ENCODE results near the gene RUSF1.
A peak's percentile ranks its signal among the peaks of the same experiment; 100 is the strongest.

RUSF1 gene

DNA sequence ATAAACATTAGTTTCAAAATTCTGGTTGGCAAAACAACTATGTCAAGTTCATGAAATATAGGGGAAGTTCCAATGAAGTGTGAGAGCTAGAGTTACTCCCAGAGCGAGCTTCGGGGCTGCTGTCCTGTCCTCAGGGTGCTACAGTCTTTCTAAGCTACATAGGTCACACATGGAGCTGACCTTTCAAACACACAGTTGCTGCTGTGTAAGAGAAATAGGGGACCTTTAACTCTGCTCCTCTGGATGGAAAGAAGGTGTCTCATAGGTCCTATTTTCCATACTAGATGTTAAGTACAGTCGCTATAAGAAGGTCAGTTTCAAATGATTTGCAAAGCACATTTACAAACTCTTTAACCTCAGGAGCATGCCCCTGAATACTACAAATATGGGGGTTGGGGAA, 13.2 kb upstream of the RUSF1 start:
- Histone ChIP-seq H3K4me3 (ENCODE audit: low read depth, low read length) (no peak overlapping the region), H3K36me3 (replicated peaks) (no peaks in the 10 kb centered on the region), H3K27me3 (replicated peaks) (no peaks in the 10 kb centered on the region), H3K27ac (no peak overlapping the region)
- TF ChIP-seq, protein P1, sequence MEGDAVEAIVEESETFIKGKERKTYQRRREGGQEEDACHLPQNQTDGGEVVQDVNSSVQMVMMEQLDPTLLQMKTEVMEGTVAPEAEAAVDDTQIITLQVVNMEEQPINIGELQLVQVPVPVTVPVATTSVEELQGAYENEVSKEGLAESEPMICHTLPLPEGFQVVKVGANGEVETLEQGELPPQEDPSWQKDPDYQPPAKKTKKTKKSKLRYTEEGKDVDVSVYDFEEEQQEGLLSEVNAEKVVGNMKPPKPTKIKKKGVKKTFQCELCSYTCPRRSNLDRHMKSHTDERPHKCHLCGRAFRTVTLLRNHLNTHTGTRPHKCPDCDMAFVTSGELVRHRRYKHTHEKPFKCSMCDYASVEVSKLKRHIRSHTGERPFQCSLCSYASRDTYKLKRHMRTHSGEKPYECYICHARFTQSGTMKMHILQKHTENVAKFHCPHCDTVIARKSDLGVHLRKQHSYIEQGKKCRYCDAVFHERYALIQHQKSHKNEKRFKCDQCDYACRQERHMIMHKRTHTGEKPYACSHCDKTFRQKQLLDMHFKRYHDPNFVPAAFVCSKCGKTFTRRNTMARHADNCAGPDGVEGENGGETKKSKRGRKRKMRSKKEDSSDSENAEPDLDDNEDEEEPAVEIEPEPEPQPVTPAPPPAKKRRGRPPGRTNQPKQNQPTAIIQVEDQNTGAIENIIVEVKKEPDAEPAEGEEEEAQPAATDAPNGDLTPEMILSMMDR (IDR thresholded peaks at IDR 0.05; ENCODE audit: low read depth, low read length, missing control alignments) = no peak
- in situ Hi-C loops (cut with HindIII; ENCODE audit: low pct_ligation_motif_present, low sequenced_read_pairs) = no loop called here
- DNase-seq = no peak

GRCh38 chr16:31519759-31520431, 11.7 kb upstream of the RUSF1 start:
- TF ChIP-seq, protein P1 (IDR thresholded peaks at IDR 0.05; ENCODE audit: low read depth, low read length, missing control alignments) = no peak
- no peak for DNase-seq
- Histone ChIP-seq H3K36me3 (replicated peaks) (no peaks in the 10 kb centered on the region), H3K4me3 (ENCODE audit: low read depth, low read length) (no peak overlapping the region), H3K27ac (no peak overlapping the region), H3K27me3 (replicated peaks) (no peaks in the 10 kb centered on the region)
- in situ Hi-C loops (cut with HindIII; ENCODE audit: low pct_ligation_motif_present, low sequenced_read_pairs) = no loop called here

DNA sequence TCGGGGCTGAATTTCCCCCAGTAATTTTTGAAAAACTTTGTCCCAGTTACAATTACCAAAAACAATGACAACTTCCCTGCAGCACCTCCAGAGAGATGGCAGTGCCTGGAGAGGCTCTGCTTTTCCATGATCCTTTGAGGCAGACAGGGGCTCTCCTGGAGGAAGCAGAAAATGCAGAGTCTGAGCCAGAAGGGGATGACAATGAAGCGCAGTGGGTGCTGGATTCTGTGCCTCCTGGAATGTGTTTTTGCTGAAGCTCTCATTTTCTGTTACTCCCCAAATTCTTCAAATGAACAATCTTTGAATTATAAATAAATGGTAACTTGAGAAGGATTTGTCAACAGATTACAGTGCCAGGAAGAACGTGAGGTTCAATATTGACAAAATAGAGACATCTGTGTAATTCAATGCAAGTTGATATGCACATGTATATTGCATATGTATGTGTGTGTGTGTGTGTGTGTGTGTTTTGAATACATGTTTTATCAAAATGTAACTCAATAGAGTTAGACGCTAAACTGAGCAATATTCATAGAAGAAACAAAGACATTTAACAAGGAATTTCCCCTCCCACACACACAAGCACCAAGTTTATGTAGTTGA, 9.7 kb upstream of the RUSF1 start:
- in situ Hi-C loops (cut with HindIII; ENCODE audit: low pct_ligation_motif_present, low sequenced_read_pairs) = no loop called here
- no peak for DNase-seq
- TF ChIP-seq, protein P1 (IDR thresholded peaks at IDR 0.05; ENCODE audit: low read depth, low read length, missing control alignments) = no peak

GRCh38 chr16:31513884-31514283, 5.7 kb upstream of the RUSF1 start:
- H3K27ac ChIP-seq = no peak overlapping the region
- H3K36me3 ChIP-seq (replicated peaks) = no peaks in the 10 kb centered on the region
- H3K4me3 ChIP-seq (ENCODE audit: low read depth, low read length) = no peak overlapping the region
- no peaks in the 10 kb centered on the region for H3K27me3 ChIP-seq (replicated peaks)
- no peak for DNase-seq
- in situ Hi-C loops (cut with HindIII; ENCODE audit: low pct_ligation_motif_present, low sequenced_read_pairs) = no loop called here
- TF ChIP-seq, protein P1 (IDR thresholded peaks at IDR 0.05; ENCODE audit: low read depth, low read length, missing control alignments) = no peak

More for the DNA sequence above, 9.7 kb upstream of the RUSF1 start:
- Histone ChIP-seq H3K27me3 (replicated peaks) (no peaks in the 10 kb centered on the region), H3K27ac (no peak overlapping the region), H3K36me3 (replicated peaks) (no peaks in the 10 kb centered on the region), H3K4me3 (ENCODE audit: low read depth, low read length) (no peak overlapping the region)

DNA sequence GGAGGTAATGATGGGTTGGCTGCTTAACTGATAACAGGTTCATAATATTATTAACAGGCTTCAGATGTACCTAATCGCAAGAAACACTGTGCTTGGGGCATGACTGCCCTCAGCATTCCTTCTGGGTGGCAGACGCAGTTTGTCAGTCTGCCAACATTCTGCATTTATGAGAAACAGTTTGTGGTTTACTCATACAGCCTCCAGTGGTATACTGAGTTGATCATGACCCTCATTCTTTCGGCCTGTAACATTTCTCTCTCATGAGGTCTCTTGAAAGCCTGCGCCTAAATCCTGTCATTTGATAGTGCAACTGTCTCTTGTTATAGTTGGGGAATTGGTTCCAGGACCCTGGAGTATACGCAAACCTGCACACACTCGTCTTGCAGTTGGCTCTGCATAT, 4.9 kb upstream of the RUSF1 start:
- TF ChIP-seq, protein P1 (IDR thresholded peaks at IDR 0.05; ENCODE audit: low read depth, low read length, missing control alignments) = no peak
- Histone ChIP-seq H3K27me3 (replicated peaks) (no peaks in the 10 kb centered on the region), H3K4me3 (ENCODE audit: low read depth, low read length) (no peak overlapping the region), H3K27ac (no peak overlapping the region), H3K36me3 (replicated peaks) (no peaks in the 10 kb centered on the region)
- in situ Hi-C loops (cut with HindIII; ENCODE audit: low pct_ligation_motif_present, low sequenced_read_pairs) = no loop called here
- peak; percentile 43 for DNase-seq

Data from brain microvascular endothelial cell (primary cell).